MM.1S (cell line): ENCODE measurements around the gene NUTM1.
"Not testable (repeated sequence)": the region's sequence is repeated elsewhere in the genome, so short reads cannot be mapped to it uniquely, and the experiment has no call there.

Experiments
- CTCF ChIP-seq: fragments of 300-600 bp; sonication (generic); IDR thresholded peaks from 2 replicates; pipeline ENCODE4 v1.5.1; 2016; ENCODE audit warnings: antibody characterized with exemption, low read length, mixed read lengths
- EZH2 ChIP-seq: fragments of 300-600 bp; sonication (generic); optimal IDR thresholded peaks from 2 replicates; pipeline ENCODE3; 2017; ENCODE audit warnings: low read depth, mild to moderate bottlenecking, antibody characterized with exemption, low read length, mixed read lengths

DNA sequence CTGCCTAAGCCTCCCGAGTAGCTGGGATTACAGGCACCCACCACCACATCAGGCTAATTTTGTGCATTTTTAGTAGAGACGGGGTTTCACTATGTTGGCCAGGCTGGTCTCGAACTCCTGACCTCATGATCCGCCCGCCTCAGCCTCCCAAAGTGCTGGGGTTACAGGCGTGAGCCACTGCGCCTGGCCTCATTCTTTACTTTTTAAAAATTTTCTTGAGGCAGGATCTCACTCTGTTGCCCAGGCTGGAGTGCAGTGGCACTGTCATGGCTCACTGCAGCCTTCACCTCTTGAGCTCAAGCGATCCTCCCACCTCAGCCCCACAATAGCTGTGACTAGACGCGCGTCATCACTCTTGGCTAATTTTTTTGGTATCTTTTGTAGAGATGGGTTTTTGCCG is 9.9 kb downstream of the NUTM1 start:
- not testable (repeated sequence) for TF ChIP-seq CTCF, EZH2
